ENCODE measurements around the gene SHISA5.

DNA sequence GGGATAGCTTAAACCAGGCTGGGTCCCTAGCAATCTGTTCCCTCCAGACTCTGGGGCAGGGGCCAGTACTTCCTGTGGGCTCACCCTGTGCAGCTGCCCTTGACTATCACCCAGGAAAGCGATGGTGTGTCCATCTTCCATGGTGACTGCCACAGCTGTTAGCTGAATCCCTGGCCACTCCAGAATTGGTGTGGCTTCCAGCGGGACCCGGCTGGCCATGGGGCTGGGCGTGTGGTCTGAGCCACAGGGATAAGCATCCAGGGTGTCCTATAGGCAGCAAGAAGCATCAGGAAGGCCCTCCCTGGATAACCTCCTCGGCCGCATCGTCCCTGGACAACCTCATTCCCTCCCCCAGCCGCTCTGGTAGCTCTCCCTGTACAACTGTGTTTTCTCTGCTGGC is 81.3 kb downstream of the SHISA5 start:
- TF ChIP-seq TCF4 (CRISPR knock-in tag; IDR thresholded peaks at IDR 0.05; ENCODE audit: borderline replicate concordance): no peak
- TF ChIP-seq, protein P1, sequence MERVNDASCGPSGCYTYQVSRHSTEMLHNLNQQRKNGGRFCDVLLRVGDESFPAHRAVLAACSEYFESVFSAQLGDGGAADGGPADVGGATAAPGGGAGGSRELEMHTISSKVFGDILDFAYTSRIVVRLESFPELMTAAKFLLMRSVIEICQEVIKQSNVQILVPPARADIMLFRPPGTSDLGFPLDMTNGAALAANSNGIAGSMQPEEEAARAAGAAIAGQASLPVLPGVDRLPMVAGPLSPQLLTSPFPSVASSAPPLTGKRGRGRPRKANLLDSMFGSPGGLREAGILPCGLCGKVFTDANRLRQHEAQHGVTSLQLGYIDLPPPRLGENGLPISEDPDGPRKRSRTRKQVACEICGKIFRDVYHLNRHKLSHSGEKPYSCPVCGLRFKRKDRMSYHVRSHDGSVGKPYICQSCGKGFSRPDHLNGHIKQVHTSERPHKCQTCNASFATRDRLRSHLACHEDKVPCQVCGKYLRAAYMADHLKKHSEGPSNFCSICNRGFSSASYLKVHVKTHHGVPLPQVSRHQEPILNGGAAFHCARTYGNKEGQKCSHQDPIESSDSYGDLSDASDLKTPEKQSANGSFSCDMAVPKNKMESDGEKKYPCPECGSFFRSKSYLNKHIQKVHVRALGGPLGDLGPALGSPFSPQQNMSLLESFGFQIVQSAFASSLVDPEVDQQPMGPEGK (CRISPR knock-in tag; IDR thresholded peaks at IDR 0.05; ENCODE audit: borderline replicate concordance): no peak
- no peak for TF ChIP-seq ESRRG (CRISPR knock-in tag; IDR thresholded peaks at IDR 0.05)
- no peak for TF ChIP-seq SNAI2 (CRISPR knock-in tag; IDR thresholded peaks at IDR 0.05)
- no peak for TF ChIP-seq RARB (CRISPR knock-in tag; IDR thresholded peaks at IDR 0.05)
- TF ChIP-seq ARNTL (CRISPR knock-in tag; IDR thresholded peaks at IDR 0.05; ENCODE audit: borderline replicate concordance, low read depth): no peak
- no peak for TF ChIP-seq OSR1 (CRISPR knock-in tag; IDR thresholded peaks at IDR 0.05)
- TF ChIP-seq, protein P2, sequence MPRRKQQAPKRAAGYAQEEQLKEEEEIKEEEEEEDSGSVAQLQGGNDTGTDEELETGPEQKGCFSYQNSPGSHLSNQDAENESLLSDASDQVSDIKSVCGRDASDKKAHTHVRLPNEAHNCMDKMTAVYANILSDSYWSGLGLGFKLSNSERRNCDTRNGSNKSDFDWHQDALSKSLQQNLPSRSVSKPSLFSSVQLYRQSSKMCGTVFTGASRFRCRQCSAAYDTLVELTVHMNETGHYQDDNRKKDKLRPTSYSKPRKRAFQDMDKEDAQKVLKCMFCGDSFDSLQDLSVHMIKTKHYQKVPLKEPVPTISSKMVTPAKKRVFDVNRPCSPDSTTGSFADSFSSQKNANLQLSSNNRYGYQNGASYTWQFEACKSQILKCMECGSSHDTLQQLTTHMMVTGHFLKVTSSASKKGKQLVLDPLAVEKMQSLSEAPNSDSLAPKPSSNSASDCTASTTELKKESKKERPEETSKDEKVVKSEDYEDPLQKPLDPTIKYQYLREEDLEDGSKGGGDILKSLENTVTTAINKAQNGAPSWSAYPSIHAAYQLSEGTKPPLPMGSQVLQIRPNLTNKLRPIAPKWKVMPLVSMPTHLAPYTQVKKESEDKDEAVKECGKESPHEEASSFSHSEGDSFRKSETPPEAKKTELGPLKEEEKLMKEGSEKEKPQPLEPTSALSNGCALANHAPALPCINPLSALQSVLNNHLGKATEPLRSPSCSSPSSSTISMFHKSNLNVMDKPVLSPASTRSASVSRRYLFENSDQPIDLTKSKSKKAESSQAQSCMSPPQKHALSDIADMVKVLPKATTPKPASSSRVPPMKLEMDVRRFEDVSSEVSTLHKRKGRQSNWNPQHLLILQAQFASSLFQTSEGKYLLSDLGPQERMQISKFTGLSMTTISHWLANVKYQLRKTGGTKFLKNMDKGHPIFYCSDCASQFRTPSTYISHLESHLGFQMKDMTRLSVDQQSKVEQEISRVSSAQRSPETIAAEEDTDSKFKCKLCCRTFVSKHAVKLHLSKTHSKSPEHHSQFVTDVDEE (CRISPR knock-in tag; IDR thresholded peaks at IDR 0.05): no peak
- no peak for TF ChIP-seq ZFP3 (CRISPR knock-in tag; IDR thresholded peaks at IDR 0.05)
- TF ChIP-seq ZFP30 (CRISPR knock-in tag; IDR thresholded peaks at IDR 0.05): no peak
- TF ChIP-seq PPARA (CRISPR knock-in tag; IDR thresholded peaks at IDR 0.05; ENCODE audit: borderline replicate concordance): no peak
- no peak for TF ChIP-seq CSDC2 (CRISPR knock-in tag; IDR thresholded peaks at IDR 0.05)
- TF ChIP-seq, protein P3, sequence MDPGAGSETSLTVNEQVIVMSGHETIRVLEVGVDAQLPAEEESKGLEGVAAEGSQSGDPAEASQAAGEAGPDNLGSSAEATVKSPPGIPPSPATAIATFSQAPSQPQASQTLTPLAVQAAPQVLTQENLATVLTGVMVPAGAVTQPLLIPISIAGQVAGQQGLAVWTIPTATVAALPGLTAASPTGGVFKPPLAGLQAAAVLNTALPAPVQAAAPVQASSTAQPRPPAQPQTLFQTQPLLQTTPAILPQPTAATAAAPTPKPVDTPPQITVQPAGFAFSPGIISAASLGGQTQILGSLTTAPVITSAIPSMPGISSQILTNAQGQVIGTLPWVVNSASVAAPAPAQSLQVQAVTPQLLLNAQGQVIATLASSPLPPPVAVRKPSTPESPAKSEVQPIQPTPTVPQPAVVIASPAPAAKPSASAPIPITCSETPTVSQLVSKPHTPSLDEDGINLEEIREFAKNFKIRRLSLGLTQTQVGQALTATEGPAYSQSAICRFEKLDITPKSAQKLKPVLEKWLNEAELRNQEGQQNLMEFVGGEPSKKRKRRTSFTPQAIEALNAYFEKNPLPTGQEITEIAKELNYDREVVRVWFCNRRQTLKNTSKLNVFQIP (CRISPR knock-in tag; IDR thresholded peaks at IDR 0.05; ENCODE audit: borderline replicate concordance, low read depth): no peak
- TF ChIP-seq TOX (CRISPR knock-in tag; IDR thresholded peaks at IDR 0.05; ENCODE audit: borderline replicate concordance): no peak

Measured in SK-N-SH treated with all-trans-retinoic acid at 6 μM for 48 hours (cell line).